Measurements from ENCODE around the gene CAPS. TPM values are rescaled to one million over a fixed set of nuclear protein-coding genes. Genes with fewer than 3 reads are reported as not detected.

CAPS gene
- total RNA-seq, 4 donors from 2014 or later = 9.0 to 48.8 (median 26.3) TPM

GRCh38 chr19:5940260-5941208 is 26.5 kb downstream of the CAPS start:
- Histone ChIP-seq H3K4me1 (peaks cover 0 to 4% of the 10 kb centered on the region in 2 donors), H3K36me3 (peaks cover 16 to 18% of the 10 kb centered on the region in 2 donors), H3K27me3 (no peaks in the 10 kb centered on the region), H3K4me3 (replicated peaks in 1 of 3) (no peak overlapping the region), H3K9me3 (no peaks in the 10 kb centered on the region), H3K27ac (no peak overlapping the region)
- intact Hi-C loops (cut with DNase I) = no loop called here
- TF ChIP-seq POLR2A (IDR thresholded peaks at IDR 0.05) (no peak), CTCF (IDR thresholded peaks at IDR 0.05) (no peak)
- no peak for DNase-seq
- WGBS, 2 donors = 91 to 94% methylated on average over 17 to 21 of the region's 21 CpGs

- 94 to 97% methylated on average over 11 of the region's 11 CpGs for WGBS, 2 donors
- no peaks in the 10 kb centered on the region for H3K27me3 ChIP-seq
- TF ChIP-seq CTCF (IDR thresholded peaks at IDR 0.05) (no peak), POLR2A (IDR thresholded peaks at IDR 0.05) (no peak)
- H3K27ac ChIP-seq = no peak overlapping the region
- no peak for DNase-seq
- no peaks in the 10 kb centered on the region for H3K9me3 ChIP-seq
- intact Hi-C loops (cut with DNase I) = no loop called here
- peaks cover 16 to 18% of the 10 kb centered on the region in 2 donors for H3K36me3 ChIP-seq
- H3K4me3 ChIP-seq (replicated peaks in 1 of 3) = no peak overlapping the region
- H3K4me1 ChIP-seq = peaks cover 0 to 8% of the 10 kb centered on the region in 2 donors
Observed at GRCh38 chr19:5941673-5942072, 27.6 kb downstream of the CAPS start.

- H3K27ac ChIP-seq = no peak overlapping the region
- 81 to 84% methylated on average over 10 of the region's 10 CpGs for WGBS, 2 donors
- peaks cover 5 to 19% of the 10 kb centered on the region in 2 donors for H3K4me1 ChIP-seq
Observed at GRCh38 chr19:5943045-5943444, 29.0 kb downstream of the CAPS start.

GRCh38 chr19:5943623-5944022 is 29.6 kb downstream of the CAPS start:
- no peak for DNase-seq
- TF ChIP-seq CTCF (IDR thresholded peaks at IDR 0.05) (no peak), POLR2A (IDR thresholded peaks at IDR 0.05) (no peak)
- Histone ChIP-seq H3K9me3 (no peaks in the 10 kb centered on the region), H3K27me3 (no peaks in the 10 kb centered on the region), H3K27ac (no peak overlapping the region), H3K4me1 (peaks cover 10 to 25% of the 10 kb centered on the region in 2 donors), H3K4me3 (replicated peaks in 1 of 3) (no peak overlapping the region), H3K36me3 (peaks cover 16 to 18% of the 10 kb centered on the region in 2 donors)
- WGBS, 2 donors = 80 to 93% methylated on average over 7 to 10 of the region's 10 CpGs
- intact Hi-C loops (cut with DNase I) = no loop called here

More at GRCh38 chr19:5943045-5943444, 29.0 kb downstream of the CAPS start:
- no peaks in the 10 kb centered on the region for H3K27me3 ChIP-seq
- no peak overlapping the region for H3K4me3 ChIP-seq (replicated peaks in 1 of 3)
- no peak for TF ChIP-seq POLR2A (IDR thresholded peaks at IDR 0.05)
- no peak for TF ChIP-seq CTCF (IDR thresholded peaks at IDR 0.05)
- intact Hi-C loops (cut with DNase I) = no loop called here
- no peaks in the 10 kb centered on the region for H3K9me3 ChIP-seq
- no peak for DNase-seq
- peaks cover 16 to 18% of the 10 kb centered on the region in 2 donors for H3K36me3 ChIP-seq

GRCh38 chr19:5947435-5947834 is 33.4 kb downstream of the CAPS start:
- Histone ChIP-seq H3K4me1 (peaks cover 46 to 63% of the 10 kb centered on the region in 2 donors), H3K27me3 (no peaks in the 10 kb centered on the region), H3K4me3 (replicated peaks in 1 of 3) (no peak overlapping the region), H3K27ac (peak overlapping the region in 2 of 3 donors; percentile 72 to 74), H3K9me3 (no peaks in the 10 kb centered on the region), H3K36me3 (no peaks in the 10 kb centered on the region)
- WGBS, 2 donors = 55 to 73% methylated on average over 13 of the region's 13 CpGs
- no peak for TF ChIP-seq CTCF (IDR thresholded peaks at IDR 0.05)
- TF ChIP-seq POLR2A (IDR thresholded peaks at IDR 0.05) = no peak
- DNase-seq = peak in 1 of 2 donors; percentile 39
- intact Hi-C loops (cut with DNase I) = no loop called here

Data from thyroid gland (tissue), 4 donors.